GM19043 (cell line): Measurements from ENCODE around the gene JAKMIP1.

Experiments used
- ATAC-seq: cut with Tn5 transposase; IDR thresholded peaks from one replicate; pipeline ENCODE4 v1.9.1; 2021; ENCODE audit warnings: low read depth; ENCODE audit not compliant: unreplicated experiment

The JAKMIP1 gene

DNA sequence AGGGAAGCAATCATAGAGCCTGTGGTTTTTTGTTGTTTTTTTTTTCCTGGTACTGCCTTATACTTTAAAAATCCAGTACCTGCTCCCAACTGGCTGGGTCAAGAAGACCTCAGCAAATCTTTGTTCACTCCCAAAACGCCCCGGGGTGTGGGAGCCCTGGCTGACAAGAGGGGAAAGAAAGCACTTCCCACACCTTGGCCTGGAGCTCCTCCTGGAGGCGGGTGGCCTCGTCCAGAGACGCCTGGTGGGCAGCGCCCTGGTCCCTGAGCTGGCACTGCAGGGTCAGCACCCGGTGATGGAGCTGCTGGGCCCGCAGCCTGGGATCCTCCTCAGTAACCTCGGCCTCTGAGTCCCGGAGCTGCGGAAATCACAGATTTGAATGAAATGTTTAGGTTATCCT lies 220.4 kb downstream of the JAKMIP1 start:
- no peak for ATAC-seq

DNA sequence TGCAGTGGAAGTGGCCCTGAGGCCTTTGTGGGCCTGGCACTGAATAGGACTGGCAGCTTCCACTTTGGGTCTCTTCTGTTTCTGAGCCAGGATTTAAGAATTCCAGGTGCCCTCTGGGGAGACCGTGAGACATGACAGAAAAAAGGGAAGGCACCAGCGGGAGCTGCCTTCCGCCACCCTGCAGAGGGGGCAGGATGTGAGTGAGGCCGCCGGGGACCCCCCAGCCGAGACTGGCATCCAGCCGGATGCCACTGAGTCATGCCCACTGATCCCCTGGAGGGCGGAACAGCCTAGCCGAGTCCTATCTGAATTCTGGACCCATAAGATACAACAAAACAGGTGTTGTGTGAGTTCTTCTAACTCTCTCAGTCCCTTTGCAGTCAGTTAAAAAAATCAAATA lies 223.4 kb downstream of the JAKMIP1 start:
- no peak for ATAC-seq

DNA sequence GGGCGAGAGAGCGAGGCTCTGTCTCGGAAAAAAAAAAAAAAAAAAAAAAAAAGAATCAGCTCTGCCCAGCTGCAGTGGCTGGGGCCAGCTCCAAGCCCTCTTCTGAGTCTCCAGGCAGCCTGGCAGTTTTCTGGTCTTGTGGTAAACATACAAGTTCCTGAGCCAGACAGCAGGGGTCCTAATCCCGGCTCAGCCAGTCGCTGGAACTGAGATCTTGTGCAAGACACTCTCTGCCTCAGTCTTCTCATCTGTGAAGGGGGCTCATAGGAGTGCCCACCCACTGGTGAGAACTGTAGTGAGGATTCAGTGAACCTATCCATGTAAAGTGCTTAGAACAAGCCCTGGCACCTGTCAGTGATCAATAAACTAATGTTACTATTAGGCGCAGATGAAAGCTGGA lies 223.9 kb downstream of the JAKMIP1 start:
- ATAC-seq: no peak
